CD4-positive, alpha-beta T cell treated with Interleukin-17A for 1 hour (primary cell): ENCODE data around the gene HPCAL1.
A peak's percentile ranks its signal among the peaks of the same experiment; 100 is the strongest.
"Not testable (repeated sequence)": the region's sequence is repeated elsewhere in the genome, so short reads cannot be mapped to it uniquely, and the experiment has no call there.

Experiments used
- DNase-seq: peaks from one replicate; pipeline ENCODE4 v3.0.0-alpha.2; 2020

HPCAL1 gene

DNA sequence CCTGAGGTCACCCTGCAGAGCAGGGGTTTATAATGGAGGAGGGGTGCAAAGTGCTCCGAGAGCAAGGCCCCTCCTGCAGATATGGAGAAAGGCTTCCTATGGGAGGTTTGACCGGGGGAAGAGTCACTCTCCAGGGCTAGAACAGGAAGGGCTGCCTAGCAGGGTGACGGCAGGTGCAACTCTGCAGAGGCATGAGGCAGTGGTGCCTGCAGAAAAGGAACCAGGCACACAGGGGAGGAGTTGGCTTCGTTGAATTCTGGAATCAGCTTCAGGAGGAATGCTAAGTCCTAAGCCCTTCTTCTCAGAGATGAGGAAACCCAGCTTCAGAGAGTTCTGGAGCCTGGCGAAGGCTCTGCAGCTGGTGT, 17.5 kb upstream of the HPCAL1 start:
- no peak for DNase-seq

DNA sequence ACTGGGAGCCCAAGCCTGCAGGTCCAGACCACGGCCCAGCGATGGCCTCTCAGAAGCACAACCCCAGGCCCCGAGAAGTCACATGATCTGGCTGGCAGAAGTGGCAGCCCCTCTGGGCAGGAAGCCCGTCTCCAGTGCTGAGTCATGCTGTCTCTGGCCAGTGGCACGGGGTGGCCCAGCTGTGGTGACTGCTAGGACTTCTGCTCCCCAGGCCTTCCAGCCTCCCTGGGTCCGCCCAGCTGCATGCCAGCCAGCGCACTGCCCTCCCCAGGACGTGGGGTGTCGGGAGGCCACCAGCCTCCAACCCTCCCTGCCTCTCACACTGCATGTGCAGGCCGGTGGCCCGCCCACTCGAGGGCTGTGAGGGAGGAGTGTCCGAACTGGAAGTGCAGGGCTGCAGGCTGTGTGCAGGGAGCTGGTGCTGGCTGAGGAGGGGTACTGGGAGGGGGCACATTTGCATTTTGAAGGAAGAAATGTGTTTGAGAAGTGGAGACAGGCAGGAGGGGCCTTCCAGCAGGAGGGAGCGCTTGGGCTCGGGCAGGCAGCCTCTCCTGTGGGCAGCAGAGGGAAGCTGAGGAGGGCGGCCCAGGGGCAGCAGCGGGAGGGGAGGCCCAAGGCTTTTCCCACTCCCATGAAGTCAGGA, 17.0 kb upstream of the HPCAL1 start:
- DNase-seq = no peak

DNA sequence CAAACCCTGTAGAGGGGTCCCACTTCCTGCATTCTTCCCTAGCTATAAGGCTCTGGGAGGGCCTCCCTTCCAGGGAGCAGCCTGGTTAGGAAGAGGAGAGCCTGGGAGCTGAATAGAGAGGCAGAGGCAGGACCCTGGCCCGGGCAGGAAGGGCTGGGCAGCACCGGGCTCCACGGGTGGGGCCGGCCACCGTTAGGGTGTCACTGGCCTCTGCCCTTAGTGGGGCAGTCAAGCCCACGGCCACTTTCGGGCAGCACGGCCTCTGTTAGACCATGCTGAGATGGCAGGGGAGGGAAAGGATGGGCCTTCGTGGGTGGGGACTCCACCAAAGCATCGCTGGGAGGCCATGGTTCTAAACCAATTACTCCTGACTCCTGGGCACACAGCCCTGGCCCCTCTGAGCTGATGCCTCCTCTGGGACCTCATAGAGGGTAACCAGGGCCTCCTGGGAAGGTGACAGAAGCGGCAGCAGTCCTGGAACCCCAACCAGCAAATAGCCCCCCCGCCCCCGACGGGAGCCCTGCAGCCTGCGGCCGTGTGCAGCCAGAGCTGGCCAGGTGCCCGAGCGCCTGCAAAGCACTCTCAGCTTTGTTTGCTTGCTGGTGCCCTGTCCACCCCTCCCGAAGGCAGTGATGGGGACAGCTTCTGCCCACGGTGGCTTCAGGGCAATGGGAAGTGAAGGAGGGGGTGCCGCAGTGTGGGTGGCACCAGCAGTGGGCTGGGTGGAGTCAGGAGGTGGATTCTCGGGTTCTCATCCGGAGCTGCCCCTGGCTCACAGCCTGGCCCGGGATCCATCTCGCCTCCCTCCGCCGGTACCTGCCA, 16.3 kb upstream of the HPCAL1 start:
- no peak for DNase-seq

DNA sequence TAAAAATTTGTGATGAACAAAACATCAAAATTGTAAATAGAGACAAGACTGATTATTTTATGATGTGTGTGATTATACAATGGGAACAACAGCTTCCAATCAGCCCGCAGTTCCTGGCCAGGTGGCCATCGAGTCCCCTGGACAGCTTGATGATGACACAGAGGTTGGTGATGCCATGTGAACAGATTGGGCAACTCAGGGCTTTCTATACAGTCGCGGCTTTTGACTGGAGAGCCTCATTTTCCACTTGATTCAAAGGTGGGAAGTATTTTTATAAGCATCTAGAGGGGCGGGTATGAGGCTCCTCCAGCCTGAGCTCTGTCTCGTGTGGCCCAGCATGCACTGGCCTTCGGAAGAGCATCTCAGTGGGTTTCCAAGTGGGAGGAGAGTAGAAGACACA, 14.9 kb upstream of the HPCAL1 start:
- DNase-seq = no peak

DNA sequence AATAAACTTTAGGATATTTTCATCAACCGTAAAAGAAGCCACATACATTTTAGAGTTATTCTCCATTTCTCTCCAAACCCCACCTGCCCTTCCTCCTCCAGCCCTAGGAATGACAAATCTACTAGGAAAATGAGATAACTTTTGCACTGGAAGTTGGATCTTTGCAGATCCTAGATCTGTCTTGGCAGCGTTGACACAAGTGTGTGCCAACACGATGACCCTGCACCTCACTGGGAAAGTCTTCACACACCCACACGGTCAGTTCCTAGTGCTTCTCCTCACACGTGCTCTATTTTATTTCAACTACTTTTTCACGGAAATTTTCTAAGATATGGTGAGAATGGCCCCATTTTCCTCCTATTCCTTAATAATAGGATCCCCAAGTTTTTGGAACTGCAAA, 14.1 kb upstream of the HPCAL1 start:
- no peak for DNase-seq

DNA sequence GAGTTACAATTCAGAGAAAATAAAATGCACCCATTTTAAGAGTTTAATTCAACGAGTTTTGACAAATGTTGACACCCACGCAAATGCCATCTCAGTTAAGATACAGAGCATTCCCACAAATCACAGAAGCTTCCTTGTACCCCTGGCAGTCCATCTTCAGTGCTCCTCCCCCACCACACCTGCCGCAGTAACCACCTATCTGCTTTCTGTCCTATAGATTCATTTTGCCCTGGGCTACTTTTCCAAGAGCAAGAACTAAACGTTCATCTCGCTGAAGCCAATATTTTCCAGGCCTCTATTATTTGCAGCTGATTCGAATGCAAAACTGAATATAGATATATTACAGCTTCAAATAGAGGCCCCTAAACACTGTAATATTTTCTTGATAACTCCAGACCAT, 13.4 kb upstream of the HPCAL1 start:
- no peak for DNase-seq

DNA sequence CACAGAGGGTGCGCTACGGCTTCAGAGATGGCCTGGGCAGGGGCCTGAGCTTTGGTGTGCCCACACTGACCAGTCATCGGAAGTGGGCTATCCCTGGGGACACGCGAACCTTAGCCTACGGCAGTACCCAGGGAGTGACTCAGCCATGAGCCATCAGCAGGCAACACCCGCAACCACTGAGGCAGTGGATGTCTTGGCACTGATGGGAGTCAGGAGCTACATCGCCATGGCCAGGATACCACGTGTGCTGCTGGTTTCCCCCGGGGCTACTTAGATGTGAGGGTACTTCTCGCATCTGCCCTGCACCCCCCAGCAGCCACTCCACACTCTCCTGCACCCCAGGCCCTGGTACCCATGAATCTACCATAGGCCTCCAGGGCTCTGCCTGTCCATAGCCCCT, 12.8 kb upstream of the HPCAL1 start:
- DNase-seq = no peak

DNA sequence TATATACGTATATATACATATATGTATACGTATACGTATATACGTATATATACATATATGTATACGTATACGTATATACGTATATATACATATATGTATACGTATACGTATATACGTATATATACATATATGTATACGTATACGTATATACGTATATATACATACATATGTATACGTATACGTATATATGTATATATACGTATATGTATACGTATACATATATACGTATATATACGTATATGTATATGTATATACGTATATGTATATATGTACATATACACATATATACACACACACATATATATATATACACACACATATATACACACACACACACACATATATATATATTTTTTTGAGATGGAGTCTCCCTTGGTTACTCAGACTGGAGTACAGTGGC, 11.3 kb upstream of the HPCAL1 start:
- DNase-seq = not testable (repeated sequence)

DNA sequence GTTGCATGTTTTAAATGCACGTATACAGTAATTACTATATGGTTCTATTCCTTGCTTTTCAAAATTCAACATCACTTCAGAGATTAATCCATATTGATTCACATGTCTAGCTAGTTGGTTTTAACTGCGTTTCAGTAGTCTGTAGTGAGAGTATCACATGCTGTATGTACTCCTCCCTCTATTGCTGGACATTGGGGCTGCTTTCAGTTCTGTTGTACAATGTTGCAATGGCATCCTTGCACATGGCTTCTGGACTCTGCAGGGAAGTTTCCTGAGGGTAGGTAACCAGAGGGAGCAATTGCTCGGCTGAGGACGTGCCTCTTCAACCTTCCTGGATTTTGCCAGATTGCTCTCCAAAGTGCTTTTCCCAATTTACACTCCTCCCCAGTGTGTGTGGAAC, 10.7 kb upstream of the HPCAL1 start:
- DNase-seq = no peak

DNA sequence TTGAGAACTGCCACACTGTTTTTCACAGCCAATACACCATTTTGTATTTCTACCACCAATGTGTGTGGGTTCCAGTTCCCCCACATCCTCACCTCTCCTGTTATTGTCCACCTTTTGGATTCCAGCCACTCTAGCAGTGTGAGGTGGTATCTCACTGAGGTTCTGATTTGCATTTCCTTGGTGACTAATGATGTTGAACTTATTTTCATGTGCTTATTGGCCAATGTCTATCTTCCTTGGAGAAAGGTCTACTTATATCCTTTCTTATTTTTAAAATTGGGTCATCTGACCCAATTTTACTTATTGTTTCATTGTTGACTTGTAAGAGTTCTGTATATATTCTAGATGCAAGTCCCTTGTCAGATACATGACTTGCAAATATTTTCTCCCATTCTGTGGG, 9.1 kb upstream of the HPCAL1 start:
- DNase-seq = no peak

DNA sequence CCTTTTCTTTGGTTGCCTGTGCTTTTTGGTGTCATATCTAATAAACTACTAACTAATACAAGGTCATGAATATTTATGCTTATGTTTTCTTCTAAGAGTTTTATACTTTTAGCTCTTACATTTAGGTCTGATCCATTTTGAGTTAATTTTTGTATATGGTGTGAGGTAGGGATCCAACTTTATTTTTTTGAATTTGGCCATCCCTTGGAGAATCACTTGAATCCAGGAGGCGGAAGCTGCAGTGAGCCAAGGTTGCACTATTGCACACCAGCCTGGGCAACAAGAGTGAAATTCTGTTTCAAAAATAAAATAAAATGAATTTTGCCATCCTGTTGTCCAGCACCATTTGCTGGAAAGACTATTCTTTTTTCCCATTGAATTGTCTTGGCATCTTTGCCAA, 8.6 kb upstream of the HPCAL1 start:
- DNase-seq = no peak

DNA sequence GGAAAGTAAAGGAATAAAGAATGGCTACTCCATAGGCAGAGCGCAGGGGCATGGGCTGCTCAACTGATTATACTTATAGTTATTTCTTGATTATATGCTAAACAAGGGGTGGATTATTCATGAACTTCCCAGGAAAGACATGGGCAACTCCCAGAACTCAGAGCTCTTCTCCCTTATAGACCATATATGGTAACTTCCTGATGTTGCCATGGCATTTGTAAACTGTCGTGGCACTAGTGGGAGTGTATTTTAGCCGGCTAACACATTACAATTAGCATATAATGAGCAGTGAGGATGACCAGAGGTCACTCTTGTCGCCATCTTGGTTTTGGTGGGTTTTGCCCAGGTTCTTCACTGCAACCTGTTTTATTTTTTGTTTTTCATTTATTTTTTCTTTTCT, 7.1 kb upstream of the HPCAL1 start:
- not testable (repeated sequence) for DNase-seq

DNA sequence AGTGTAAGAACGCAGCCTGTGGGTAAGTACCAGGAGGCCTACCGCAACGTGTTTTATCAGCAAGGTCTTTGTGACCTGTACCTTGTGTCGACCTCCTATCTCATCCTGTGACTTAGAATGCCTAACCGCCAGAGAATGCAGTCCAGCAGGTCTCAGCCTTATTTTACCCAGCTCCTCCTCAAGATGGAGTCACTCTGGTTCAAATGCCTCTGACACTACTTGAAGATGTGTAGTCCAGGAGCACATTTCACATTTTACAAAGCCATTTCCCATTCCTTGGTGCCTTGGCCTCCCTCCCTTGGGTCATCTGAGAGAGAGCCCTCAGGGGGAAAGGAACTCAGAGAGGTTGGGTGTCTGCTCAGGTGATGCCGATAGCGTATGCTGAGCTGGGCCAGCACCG, 6.6 kb upstream of the HPCAL1 start:
- DNase-seq = no peak

DNA sequence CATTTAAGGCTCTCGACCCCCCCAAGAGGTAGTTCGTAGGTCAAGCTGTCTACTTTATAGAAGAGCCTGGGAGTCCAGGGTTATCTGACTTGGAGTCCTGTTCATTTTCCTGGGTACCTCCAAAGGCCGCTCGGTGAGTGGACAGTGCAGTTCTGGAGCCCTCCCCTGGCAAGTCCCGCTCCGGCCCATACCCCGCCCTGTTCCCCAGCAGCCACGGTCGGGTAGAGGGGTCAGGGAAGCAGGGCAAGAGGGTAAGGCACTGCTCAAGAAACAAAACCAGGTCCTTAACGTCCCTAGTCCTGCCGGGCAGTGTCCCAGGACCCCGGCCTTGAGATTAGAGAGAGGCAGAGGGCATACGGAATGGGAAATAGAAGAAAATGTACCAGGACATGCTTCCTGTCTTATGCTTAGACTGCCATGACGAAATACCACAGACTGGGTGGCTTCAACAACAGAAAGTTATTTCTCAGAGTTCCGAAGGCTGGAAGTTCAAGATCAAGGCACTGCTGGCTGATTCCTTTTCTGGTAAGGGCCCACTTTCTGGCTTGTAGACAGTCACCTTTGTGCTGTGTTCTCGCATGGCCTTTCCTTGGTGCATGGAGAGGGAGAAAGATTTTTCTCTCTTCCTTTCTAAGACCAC, 5.4 kb upstream of the HPCAL1 start:
- DNase-seq = no peak

DNA sequence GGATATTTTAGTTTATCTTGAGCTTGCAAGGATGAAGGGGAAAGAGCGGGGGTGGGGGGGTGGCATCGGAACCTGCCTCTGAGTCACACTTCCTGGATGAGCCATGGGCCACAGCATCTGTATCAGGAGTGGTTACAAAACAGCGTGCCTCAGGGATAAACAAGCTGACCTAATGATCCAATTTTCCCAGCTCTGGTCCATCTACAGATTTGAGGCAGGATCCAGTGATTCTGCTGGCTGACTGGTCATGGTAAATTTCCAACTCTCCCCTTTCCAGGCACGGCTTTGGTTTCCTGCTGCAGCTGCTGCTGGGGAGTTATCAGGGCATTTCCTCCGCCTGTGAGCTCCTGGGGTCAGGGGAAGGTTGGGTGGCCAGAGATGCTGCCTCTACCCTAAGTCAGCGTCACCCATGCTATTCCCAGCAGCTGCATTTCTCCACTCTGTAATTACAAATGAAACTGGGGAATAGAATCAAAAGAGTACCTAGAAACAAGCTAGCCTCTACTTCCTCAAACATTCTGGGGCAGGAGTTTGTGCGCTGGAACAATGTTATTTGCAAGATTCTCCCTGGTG, 4.7 kb upstream of the HPCAL1 start:
- peak; percentile 49 for DNase-seq

DNA sequence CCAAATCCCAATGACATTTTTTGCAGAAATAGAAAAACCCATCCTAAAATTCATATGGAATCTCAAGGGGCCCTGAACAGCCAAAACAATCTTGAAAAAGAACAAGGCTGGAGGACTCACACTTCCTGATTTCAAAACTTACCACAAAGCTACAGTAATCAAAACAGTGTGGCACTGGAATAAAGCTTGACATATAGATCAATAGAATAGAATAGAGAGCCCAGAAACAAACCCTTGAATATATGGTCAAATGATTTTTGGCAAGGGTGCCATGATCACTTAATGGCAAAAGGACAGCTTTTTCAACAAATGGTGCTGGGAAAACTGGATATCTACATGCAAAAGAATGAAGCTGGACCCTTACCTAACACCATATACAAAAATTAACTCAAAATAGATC, 3.9 kb upstream of the HPCAL1 start:
- DNase-seq = not testable (repeated sequence)

DNA sequence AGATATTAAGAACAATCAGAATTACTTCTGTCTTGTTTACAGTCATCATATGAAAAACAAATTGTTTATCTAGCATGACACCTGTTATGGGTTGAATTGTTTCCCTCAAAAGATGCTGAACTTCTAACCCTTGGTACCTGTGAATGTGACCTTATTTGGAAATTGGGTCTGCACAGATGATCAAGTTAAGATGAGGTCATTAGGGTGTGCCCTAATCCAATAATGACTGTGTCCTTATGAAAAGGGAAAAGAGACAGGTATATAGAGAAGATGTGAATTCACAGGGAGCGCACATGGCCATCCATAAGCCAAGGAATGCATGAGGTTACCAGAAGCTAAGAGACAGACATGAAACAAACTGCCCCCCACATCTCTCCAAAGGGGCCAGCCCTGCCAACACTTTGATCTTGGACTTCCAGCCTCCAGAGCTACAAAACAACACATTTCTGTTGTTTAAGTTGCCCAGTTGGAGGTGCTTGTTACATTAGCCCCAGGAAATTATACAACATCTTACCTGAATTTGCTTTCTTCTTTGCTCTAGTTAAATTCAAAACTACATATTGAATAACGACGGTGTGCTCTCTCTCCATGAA, 2.3 kb upstream of the HPCAL1 start:
- DNase-seq = no peak

DNA sequence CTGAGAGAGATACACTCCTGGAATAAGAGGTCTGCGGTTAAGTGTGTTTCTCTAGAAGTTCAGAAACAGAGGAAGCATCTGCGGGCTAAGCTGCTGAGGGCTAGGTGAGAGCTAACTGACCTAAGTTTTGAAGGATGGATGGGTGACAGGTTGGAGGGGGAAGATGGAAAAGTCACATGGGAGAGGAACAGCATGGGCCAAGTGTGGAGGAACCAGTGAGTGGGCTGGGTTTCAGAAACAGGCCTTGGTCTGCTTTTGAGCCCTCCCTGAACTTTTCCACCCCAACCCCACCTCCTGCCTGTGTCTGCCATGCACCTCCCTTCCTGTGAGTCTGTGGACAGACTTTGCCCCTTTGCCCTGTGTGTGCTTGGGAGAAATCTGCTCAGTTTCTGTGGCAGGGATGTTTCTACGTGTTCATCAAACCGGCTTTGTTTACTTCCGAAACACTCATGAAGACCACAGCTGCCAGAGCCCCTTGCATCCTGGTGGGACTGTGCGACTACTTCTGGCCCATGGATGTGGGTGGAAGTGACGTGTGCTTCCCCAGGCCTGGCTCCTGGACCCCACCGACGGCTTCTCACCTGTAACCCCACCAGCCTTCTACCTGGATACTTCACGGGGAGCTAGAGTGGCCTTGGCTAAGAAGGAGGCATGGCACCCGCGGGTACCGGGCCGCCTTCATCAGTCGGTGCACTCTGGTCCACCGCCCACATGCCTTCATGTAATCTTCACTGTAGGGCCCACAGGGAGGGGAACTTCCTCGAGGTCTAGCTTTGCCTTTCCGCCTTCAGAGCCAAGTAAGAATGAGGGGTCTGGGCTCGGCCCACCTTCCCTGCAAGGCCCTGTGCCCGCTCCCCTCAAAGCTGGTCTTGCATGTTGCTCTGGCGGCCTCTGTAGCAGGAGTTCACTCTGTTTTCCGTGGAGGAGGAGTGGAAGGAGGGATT, 1.4 kb upstream of the HPCAL1 start:
- DNase-seq = peak; percentile 7

DNA sequence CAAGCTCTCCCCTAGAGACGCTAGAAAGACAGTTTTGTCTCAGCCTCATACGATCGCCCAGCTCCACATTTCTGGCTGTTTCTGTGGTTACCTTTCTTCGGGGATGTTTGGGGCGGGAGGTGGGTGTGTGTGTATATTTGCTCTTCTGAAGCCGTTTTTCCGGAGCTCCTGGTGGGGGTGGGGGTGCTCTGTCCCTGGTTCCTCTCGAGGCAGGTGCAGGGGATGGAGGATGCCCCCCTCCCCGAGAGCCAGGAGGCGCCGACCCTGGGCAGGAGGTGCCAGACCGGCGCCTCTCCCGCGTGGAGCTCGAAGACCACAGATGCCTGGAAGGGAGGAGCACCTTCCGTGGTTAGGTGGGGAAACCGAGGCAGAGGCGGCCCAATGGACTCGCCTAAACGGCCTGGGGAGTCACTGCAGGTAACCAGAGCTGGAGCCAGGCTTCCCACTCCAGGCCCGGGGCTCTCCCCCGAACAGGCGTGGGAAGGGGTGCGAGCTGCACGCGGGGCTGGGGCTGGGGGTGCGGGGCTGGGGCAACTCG, 694 bp upstream of the HPCAL1 start:
- DNase-seq = peak; percentile 20

DNA sequence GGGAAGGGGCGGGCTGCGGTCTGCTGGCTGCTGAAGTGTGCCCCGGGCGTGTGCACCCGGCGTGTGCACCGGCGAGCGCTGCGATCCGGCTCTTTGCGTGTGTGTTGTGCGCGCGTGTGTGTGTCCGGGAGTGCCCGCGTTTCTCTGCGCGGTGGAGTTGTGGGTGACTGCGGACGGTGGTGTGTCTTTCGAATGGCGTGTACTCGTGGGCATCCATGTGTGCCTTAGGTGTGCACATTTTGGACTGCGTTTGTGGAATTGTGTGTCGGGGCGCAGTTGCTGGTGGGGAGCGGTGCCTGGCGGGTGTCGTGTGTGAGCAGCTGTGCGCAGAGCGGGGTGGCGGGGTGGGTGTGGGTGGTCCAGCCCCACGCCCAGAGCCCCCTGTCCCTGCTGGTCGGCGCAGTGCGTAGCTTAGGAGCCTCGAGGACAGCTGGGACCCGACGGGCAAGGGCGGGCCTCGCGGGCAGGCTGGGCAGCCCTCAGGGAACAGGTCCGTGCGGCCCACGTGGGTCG, 533 bp downstream of the HPCAL1 start:
- DNase-seq = no peak

DNA sequence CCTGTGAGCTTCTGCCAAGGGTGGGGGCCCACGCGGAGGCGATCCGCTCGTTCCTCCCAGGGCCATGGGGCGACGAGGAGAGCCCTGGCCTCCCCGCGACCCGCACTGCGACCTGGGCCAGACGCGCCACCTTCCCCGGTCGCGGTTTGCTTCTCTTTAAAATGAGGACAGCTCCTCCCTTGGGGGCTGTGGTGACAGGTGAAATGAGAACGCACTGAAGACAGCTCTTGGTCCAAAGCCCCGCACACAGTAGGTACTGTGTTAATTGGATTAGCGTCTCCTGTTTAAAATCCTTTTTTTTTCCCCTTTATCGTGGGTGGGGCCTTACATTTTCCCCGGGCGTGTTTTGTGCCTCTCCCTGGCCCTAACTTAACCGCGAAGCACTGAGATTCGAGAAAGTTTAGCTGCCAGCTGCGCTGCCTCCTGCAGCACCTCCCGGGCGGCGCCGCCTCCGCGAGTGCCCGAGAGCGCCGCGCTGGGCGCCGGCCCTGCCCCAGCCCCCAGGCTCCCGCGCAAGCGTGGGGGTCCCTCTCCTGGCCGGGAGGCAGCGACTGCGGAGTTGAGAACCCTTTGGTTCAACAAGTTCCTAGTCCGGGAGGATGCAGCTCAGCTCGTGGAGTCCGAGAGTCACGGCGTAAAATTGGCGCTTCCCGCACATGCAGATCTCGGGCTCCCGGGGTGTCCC, 1.1 kb downstream of the HPCAL1 start:
- DNase-seq = peak; percentile 46
